ENCODE results near the gene PBX1. TPM values are rescaled to one million over a fixed set of nuclear protein-coding genes. Genes with fewer than 3 reads are reported as not detected.
A peak's percentile ranks its signal among the peaks of the same experiment; 100 is the strongest.

Gene PBX1
- total and polyA plus RNA-seq, 2 of the 4 experiments (the other 2 are of a cell fraction), result 13.9 to 17.9 TPM

GRCh38 chr1:164592634-164593033 is 33.6 kb downstream of the PBX1 start:
- peaks cover 6% of the 10 kb centered on the region for H3K9me1 ChIP-seq (ENCODE audit: insufficient read depth, low read length)
- intact Hi-C loops (cut with micrococcal nuclease), result no loop called here
- peaks cover 10 to 13% of the 10 kb centered on the region in 2 experiments; a peak in 3 of 4 replicates for H3K79me1 ChIP-seq (ENCODE audit: low read depth in 1 of 2, low read length in 2 of 2)
- H3K4me1 ChIP-seq (ENCODE audit: control insufficient read depth, insufficient read depth, low read length), result peaks cover 23% of the 10 kb centered on the region
- no peak overlapping the region for H3K4me3 ChIP-seq (ENCODE audit: insufficient read depth, low read depth, low read length)
- TF ChIP-seq CHD1 (IDR thresholded peaks at IDR 0.05; ENCODE audit: low read depth, low read length) (no peak), MXI1 (IDR thresholded peaks at IDR 0.05; ENCODE audit: borderline replicate concordance, low read depth, low read length) (no peak), BHLHE40 (IDR thresholded peaks at IDR 0.05; ENCODE audit: low read depth, low read length) (no peak), NFE2L2 (IDR thresholded peaks at IDR 0.05; ENCODE audit: low read depth, low read length) (no peak), RAD21 (IDR thresholded peaks at IDR 0.05; ENCODE audit: low read length) (no peak), SMC3 (IDR thresholded peaks at IDR 0.05; ENCODE audit: low read depth, low read length) (no peak), MAZ (IDR thresholded peaks at IDR 0.05; ENCODE audit: borderline replicate concordance, low read depth, low read length) (no peak), CEBPB (IDR thresholded peaks at IDR 0.05; ENCODE audit: low read depth, low read length) (no peak), CTCF (conservative IDR thresholded peaks at IDR 0.05; ENCODE audit: low read depth, low read length) (no peak), FOS (IDR thresholded peaks at IDR 0.05; ENCODE audit: low read depth, low read length) (no peak), ELK1 (IDR thresholded peaks at IDR 0.05; ENCODE audit: borderline replicate concordance, low read depth, low read length) (no peak), USF2 (IDR thresholded peaks at IDR 0.05; ENCODE audit: low read depth, low read length) (no peak), POLR2A (IDR thresholded peaks at IDR 0.05; ENCODE audit: low read depth, low read length) (no peak), RFX5 (IDR thresholded peaks at IDR 0.05; ENCODE audit: low read depth, low read length) (no peak), MAFK (IDR thresholded peaks at IDR 0.05; ENCODE audit: low read depth, low read length) (no peak), RCOR1 (IDR thresholded peaks at IDR 0.05; ENCODE audit: insufficient replicate concordance, low read length) (no peak)
- dilution Hi-C loops (cut with HindIII; ENCODE audit: low sequenced_read_pairs, unreplicated experiment), result no loop called here
- peak overlapping the region; percentile 35 for H3K4ac ChIP-seq (ENCODE audit: low read depth, low read length)
- CTCF ChIA-PET, result interaction anchor here (0.6 kb wide), 1 partner anchor 82 kb away, joined by 4 read pairs; no protein-coding TSS in a partner anchor
- in situ Hi-C loops (cut with MboI; ENCODE audit: low sequenced_read_pairs), result no loop called here
- peak overlapping the region; percentile 54 for H4K91ac ChIP-seq (ENCODE audit: insufficient read depth, low read depth, low read length)
- no peak overlapping the region; the same call in 1 of the 2 replicates for H2AK5ac ChIP-seq (ENCODE audit: low read depth, low read length)
- peak overlapping the region; percentile 14 for H3K18ac ChIP-seq (ENCODE audit: low read depth, low read length)
- no peaks in the 10 kb centered on the region for H4K20me1 ChIP-seq (ENCODE audit: insufficient read depth, low read length)
- POLR2A ChIA-PET (ENCODE audit: unreplicated experiment), result no interaction called here
- H2BK15ac ChIP-seq (ENCODE audit: low read depth, low read length), result 0 out of 3 replicates have a peak overlapping the region, but pooled peaks have one; percentile 44
- DNase-seq (no peak), ATAC-seq (ENCODE audit: low read depth) (no peak)
- H3K27me3 ChIP-seq (ENCODE audit: control insufficient read depth, insufficient read depth, low read length), result no peaks in the 10 kb centered on the region
- H2AK9ac ChIP-seq (replicated peaks; ENCODE audit: low read depth, low read length, poor library complexity), result peak overlapping the region; percentile 37
- peak overlapping the region; percentile 12 for H3K14ac ChIP-seq (replicated peaks; ENCODE audit: low read depth, low read length)
- BruUV-seq (replicated peaks), result no TSS peak
- H2AFZ ChIP-seq (replicated peaks; ENCODE audit: low read length, poor library complexity), result no peak overlapping the region
- peak overlapping the region; percentile 0 to 22; a peak in 1 of 4 replicates for H4K8ac ChIP-seq (ENCODE audit: low read depth in 2 of 2, low read length in 2 of 2)
- H3K4me2 ChIP-seq (ENCODE audit: low read depth, low read length), result no peak overlapping the region; the same call in 1 of the 2 replicates
- no peak overlapping the region for H3K56ac ChIP-seq (ENCODE audit: extremely low read depth, insufficient read depth, low read length)
- peak overlapping the region; percentile 50; the same call in 1 of the 2 replicates for H3K27ac ChIP-seq (ENCODE audit: insufficient read depth, low read length)
- 100% methylated on average over 2 of the region's 5 CpGs; no CpG with 5 or more reads in 1 of the 2 experiments for WGBS, 2 experiments (ENCODE audit: extremely low coverage in 2 of 2, insufficient read length in 1 of 2)
- H2BK20ac ChIP-seq (ENCODE audit: low read depth, low read length), result 0 out of 2 replicates have a peak overlapping the region, but pooled peaks have one; percentile 49
- no peak overlapping the region for H3K9ac ChIP-seq (ENCODE audit: low read depth, low read length)
- H2BK5ac ChIP-seq (ENCODE audit: low read depth, low read length, poor library complexity, severe bottlenecking), result no peak overlapping the region
- no peaks in the 10 kb centered on the region for H3K9me3 ChIP-seq (ENCODE audit: control insufficient read depth, insufficient read depth, low read length)
- H3K36me3 ChIP-seq (ENCODE audit: control insufficient read depth, insufficient read depth, low read length), result peaks cover 3% of the 10 kb centered on the region; the same call in 1 of the 2 replicates
- H3K23ac ChIP-seq (ENCODE audit: low read depth, low read length), result peak overlapping the region; percentile 28
- peak overlapping the region; percentile 40 for H2BK120ac ChIP-seq (ENCODE audit: low read depth, low read length)
- no peak overlapping the region for H4K5ac ChIP-seq (ENCODE audit: low read depth, low read length)
